GM12878 (cell line): ENCODE data around the gene UGT1A8. TPM values are rescaled to one million over a fixed set of nuclear protein-coding genes. Genes with fewer than 3 reads are reported as not detected.

ENCODE experiments used
- ATAC-seq: fragments of 200-7000 bp; cut with Tn5 transposase; 3 replicates; pipeline ENCODE4 v1.9.1; 2020; ENCODE audit warnings: mild to moderate bottlenecking, moderate library complexity
- BruUV-seq: library from RNA; stranded (reverse); fragments of 400-500 nt; replicated peaks from 2 replicates; lab custom pipeline; 2021; lab: Mats Ljungman, UMichigan
- CTCF ChIA-PET: fragments of 300-600 bp; sonication (Branson Sonifier 250); formaldehyde crosslinking; extraction: SDS; loops from one replicate; lab custom pipeline; 2021; ENCODE audit warnings: inconsistent platforms; lab: Yijun Ruan, JAX
- POLR2A ChIA-PET: fragments of 350-600 bp; formaldehyde crosslinking; extraction: SDS; loops from one replicate; lab custom pipeline; 2021; ENCODE audit warnings: inconsistent platforms; lab: Charles Lee
- RAD21 ChIA-PET: fragments of 300-600 bp; sonication (Branson Sonifier 250); formaldehyde crosslinking; loops from one replicate; lab custom pipeline; 2023; ENCODE audit warnings: antibody characterized with exemption; ENCODE audit not compliant: unreplicated experiment; lab: Charles Lee
- SMC1A ChIA-PET: fragments of 300-600 bp; sonication (Branson Sonifier 250); formaldehyde crosslinking; loops from one replicate; lab custom pipeline; 2023; ENCODE audit not compliant: unreplicated experiment, uncharacterized antibody; lab: Charles Lee
- DNase-seq: peaks from one replicate; pipeline ENCODE4 v3.0.0-alpha.2; 2011; ENCODE audit warnings: low read depth, low spot score
- FAIRE-seq: peaks from 3 replicates; lab custom pipeline; 2011; peaks lifted over from hg19 to GRCh38; lab: Jason Lieb, UNC
- H2AFZ ChIP-seq: 2 replicates; pipeline ENCODE4 v1.6.0; 2011; ENCODE audit warnings: low read depth, low read length, control low read depth; ENCODE audit not compliant: control insufficient read depth
- H3K27ac ChIP-seq: 2 replicates; pipeline ENCODE4 v1.5.1; 2011; ENCODE audit warnings: control low read depth; ENCODE audit not compliant: control insufficient read depth, insufficient read depth
- H3K27me3 ChIP-seq, 2 experiments: replicated peaks in 1 of 2; 2 replicates each; pipeline versions ENCODE4 v1.6.0 to v1.6.1; 2011; ENCODE audit warnings: low read length in 1 of 2; ENCODE audit not compliant: control insufficient read depth in 2 of 2, insufficient read depth in 2 of 2
- H3K36me3 ChIP-seq, 2 experiments: 2 replicates each; pipeline ENCODE4 v1.5.1; 2011; ENCODE audit warnings: low read length in 1 of 2; ENCODE audit not compliant: control insufficient read depth in 2 of 2, insufficient read depth in 2 of 2
- H3K4me1 ChIP-seq: 2 replicates; pipeline ENCODE4 v1.6.1; 2011; ENCODE audit warnings: mild to moderate bottlenecking, low read length, moderate library complexity, mixed read lengths; ENCODE audit not compliant: control insufficient read depth, insufficient read depth
- H3K4me2 ChIP-seq: 2 replicates; pipeline ENCODE4 v1.6.0; 2011; ENCODE audit warnings: control low read depth; ENCODE audit not compliant: control insufficient read depth, insufficient read depth
- H3K4me3 ChIP-seq: fragments of 200-600 bp; sonication (generic); 2 replicates; pipeline ENCODE4 v1.5.1; 2016
- H3K79me2 ChIP-seq: 2 replicates; pipeline ENCODE4 v1.6.0; 2011; ENCODE audit warnings: low read length; ENCODE audit not compliant: control insufficient read depth, insufficient read depth
- H3K9ac ChIP-seq: 2 replicates; pipeline ENCODE4 v1.8.0; 2011; ENCODE audit warnings: low read length, control low read depth, mixed read lengths; ENCODE audit not compliant: control insufficient read depth, insufficient read depth
- H3K9me3 ChIP-seq: replicated peaks from 3 replicates; pipeline ENCODE4 v1.5.1; 2011; ENCODE audit warnings: mild to moderate bottlenecking, low read length; ENCODE audit not compliant: control insufficient read depth, insufficient read depth
- H4K20me1 ChIP-seq: 2 replicates; pipeline ENCODE4 v1.6.0; 2011; ENCODE audit not compliant: control insufficient read depth, insufficient read depth
- ATF7 ChIP-seq: fragments of 450-650 bp; IDR thresholded peaks from 2 replicates; pipeline ENCODE4 v1.6.1; 2016; ENCODE audit warnings: low read depth, mild to moderate bottlenecking
- CHD4 ChIP-seq: fragments of 200-600 bp; sonication (generic); IDR thresholded peaks from 2 replicates; pipeline ENCODE4 v1.6.1; 2016; ENCODE audit warnings: mild to moderate bottlenecking
- FOS ChIP-seq: IDR thresholded peaks from 3 replicates; pipeline ENCODE4 v1.6.1; 2011; ENCODE audit warnings: borderline replicate concordance; ENCODE audit not compliant: insufficient read length; ENCODE audit errors: extremely low read depth
- FOXK2 ChIP-seq: fragments of 450-650 bp; IDR thresholded peaks from 2 replicates; pipeline ENCODE4 v1.6.1; 2017; ENCODE audit warnings: mild to moderate bottlenecking, moderate library complexity
- HDGF ChIP-seq: fragments of 450-650 bp; IDR thresholded peaks from 2 replicates; pipeline ENCODE4 v1.6.1; 2016; ENCODE audit warnings: antibody characterized with exemption
- IRF4 ChIP-seq: IDR thresholded peaks from 2 replicates; pipeline ENCODE4 v1.6.1; 2011; ENCODE audit warnings: low read depth, low read length
- NFYA ChIP-seq: IDR thresholded peaks from 2 replicates; pipeline ENCODE4 v1.6.1; 2011; ENCODE audit warnings: low read depth, mild to moderate bottlenecking, low read length, improper control_type of control experiment, borderline replicate concordance
- NRF1 ChIP-seq: conservative IDR thresholded peaks from 2 replicates; pipeline ENCODE4 v1.6.1; 2011; ENCODE audit warnings: mild to moderate bottlenecking, low read depth, low read length, improper control_type of control experiment
- SIX5 ChIP-seq: IDR thresholded peaks from 2 replicates; pipeline ENCODE4 v1.6.1; 2011; ENCODE audit warnings: mild to moderate bottlenecking, low read depth, low read length, moderate library complexity; ENCODE audit not compliant: severe bottlenecking
- SMAD1 ChIP-seq: fragments of 450-650 bp; IDR thresholded peaks from 2 replicates; pipeline ENCODE4 v1.6.1; 2018; ENCODE audit warnings: mild to moderate bottlenecking, low read depth; ENCODE audit not compliant: partially characterized antibody
- TBL1XR1 ChIP-seq: IDR thresholded peaks from 2 replicates; pipeline ENCODE4 v1.6.1; 2012; ENCODE audit warnings: low read depth, low read length, improper control_type of control experiment
- YBX1 ChIP-seq: fragments of 450-650 bp; IDR thresholded peaks from 2 replicates; pipeline ENCODE4 v1.6.1; 2016; ENCODE audit warnings: antibody characterized with exemption
- WGBS: methylation state at CpG from one replicate; pipeline ENCODE4 v1.1.6; 2016; ENCODE audit warnings: low lambda C conversion rate; ENCODE audit not compliant: insufficient replicate concordance, insufficient coverage; ENCODE audit errors: missing lambda C conversion rate; 5-methylcytosine and 5-hydroxymethylcytosine counted together
- in situ Hi-C: fragments of 300-500 bp; cut with MboI; formaldehyde crosslinking; loops from 9 replicates; pipeline ENCODE4 v1.14.3; 2018; ENCODE audit warnings: mixed read lengths
- intact Hi-C: fragments of 100-400 bp; cut with micrococcal nuclease; formaldehyde crosslinking; loops from one replicate; pipeline ENCODE4 v1.14.2; 2022; ENCODE audit not compliant: unreplicated experiment
- polyA plus RNA-seq, 11 experiments: library from polyadenylated mRNA; depleted of rRNA in 4 of 11; unstranded in 6 of 11; stranded (reverse) in 5 of 11; fragments of >200 nt; fragmentation: Nextera tagmentation in 4 of 11; fragmentation: Illumina TruSeq in 1 of 11; extraction: Ambion mirVana in 4 of 11; extraction: Trizol in 1 of 11; gene quantifications; 1 replicate in 1 of 11; 2 replicates in 10 of 11; pipeline versions ENCODE4 v1.2.1 to v1.2.3, GENCODE V29; 2011 to 2016; ENCODE audit warnings: inconsistent platforms in 2 of 11, missing spikeins in 2 of 11, low read depth in 1 of 11
- total RNA-seq, 4 experiments: library from RNA; depleted of rRNA in 3 of 4; stranded (reverse); fragments of >200 nt in 3 of 4; fragmentation: Illumina TruSeq in 1 of 4; extraction: Trizol in 1 of 4; gene quantifications; 2 replicates each; pipeline versions ENCODE4 v1.2.1 to v1.2.3, GENCODE V29; 2013 to 2021
- TF ChIP-seq, protein P1 (sequence below): fragments of 450-650 bp; IDR thresholded peaks from 2 replicates; pipeline ENCODE4 v1.6.1; 2017; ENCODE audit warnings: mild to moderate bottlenecking, moderate library complexity
- TF ChIP-seq, protein P2 (sequence below): IDR thresholded peaks from 2 replicates; pipeline ENCODE4 v1.6.1; 2011; ENCODE audit warnings: mild to moderate bottlenecking, low read depth, low read length, moderate library complexity; ENCODE audit not compliant: insufficient replicate concordance
- TF ChIP-seq, protein P3 (sequence below): fragments of 450-650 bp; conservative IDR thresholded peaks from 2 replicates; pipeline ENCODE4 v1.6.1; 2017; ENCODE audit warnings: mild to moderate bottlenecking, moderate library complexity

Gene UGT1A8
- total and polyA plus RNA-seq, 10 of the 15 experiments (the other 5 are each of a cell fraction or from before 2014, with no cell fraction given): not detected

- TF ChIP-seq, protein P1, sequence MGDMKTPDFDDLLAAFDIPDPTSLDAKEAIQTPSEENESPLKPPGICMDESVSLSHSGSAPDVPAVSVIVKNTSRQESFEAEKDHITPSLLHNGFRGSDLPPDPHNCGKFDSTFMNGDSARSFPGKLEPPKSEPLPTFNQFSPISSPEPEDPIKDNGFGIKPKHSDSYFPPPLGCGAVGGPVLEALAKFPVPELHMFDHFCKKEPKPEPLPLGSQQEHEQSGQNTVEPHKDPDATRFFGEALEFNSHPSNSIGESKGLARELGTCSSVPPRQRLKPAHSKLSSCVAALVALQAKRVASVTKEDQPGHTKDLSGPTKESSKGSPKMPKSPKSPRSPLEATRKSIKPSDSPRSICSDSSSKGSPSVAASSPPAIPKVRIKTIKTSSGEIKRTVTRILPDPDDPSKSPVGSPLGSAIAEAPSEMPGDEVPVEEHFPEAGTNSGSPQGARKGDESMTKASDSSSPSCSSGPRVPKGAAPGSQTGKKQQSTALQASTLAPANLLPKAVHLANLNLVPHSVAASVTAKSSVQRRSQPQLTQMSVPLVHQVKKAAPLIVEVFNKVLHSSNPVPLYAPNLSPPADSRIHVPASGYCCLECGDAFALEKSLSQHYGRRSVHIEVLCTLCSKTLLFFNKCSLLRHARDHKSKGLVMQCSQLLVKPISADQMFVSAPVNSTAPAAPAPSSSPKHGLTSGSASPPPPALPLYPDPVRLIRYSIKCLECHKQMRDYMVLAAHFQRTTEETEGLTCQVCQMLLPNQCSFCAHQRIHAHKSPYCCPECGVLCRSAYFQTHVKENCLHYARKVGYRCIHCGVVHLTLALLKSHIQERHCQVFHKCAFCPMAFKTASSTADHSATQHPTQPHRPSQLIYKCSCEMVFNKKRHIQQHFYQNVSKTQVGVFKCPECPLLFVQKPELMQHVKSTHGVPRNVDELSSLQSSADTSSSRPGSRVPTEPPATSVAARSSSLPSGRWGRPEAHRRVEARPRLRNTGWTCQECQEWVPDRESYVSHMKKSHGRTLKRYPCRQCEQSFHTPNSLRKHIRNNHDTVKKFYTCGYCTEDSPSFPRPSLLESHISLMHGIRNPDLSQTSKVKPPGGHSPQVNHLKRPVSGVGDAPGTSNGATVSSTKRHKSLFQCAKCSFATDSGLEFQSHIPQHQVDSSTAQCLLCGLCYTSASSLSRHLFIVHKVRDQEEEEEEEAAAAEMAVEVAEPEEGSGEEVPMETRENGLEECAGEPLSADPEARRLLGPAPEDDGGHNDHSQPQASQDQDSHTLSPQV: no peak
- TF ChIP-seq, all 136 proteins: peak for 0
Observed at GRCh38 chr2:233775414-233775813, 158.0 kb downstream of the UGT1A8 start (continued).

- in situ Hi-C loops: no loop called here
- no peak for ATAC-seq
- no peak within 1 kb of the TSS for H3K4me3 ChIP-seq
- no peak within 1 kb of the TSS for H3K4me2 ChIP-seq
- H3K9me3 ChIP-seq: no peaks in the 10 kb centered on the region; the same call in 2 of the 3 replicates
- ChIA-PET SMC1A (no interaction called here), RAD21 (no interaction called here), POLR2A (no interaction called here), CTCF (no interaction called here)
- no peak within 1 kb of the TSS for H2AFZ ChIP-seq
- no peak for DNase-seq
- intact Hi-C loops: no loop called here
- no peaks in the 10 kb centered on the region for H3K79me2 ChIP-seq
- TF ChIP-seq YBX1 (no peak), ATF7 (no peak), FOS (no peak), FOXK2 (no peak), NFYA (no peak), IRF4 (no peak), CHD4 (no peak), NRF1 (no peak), SMAD1 (no peak), TBL1XR1 (no peak), HDGF (no peak), SIX5 (no peak)
- TF ChIP-seq, protein P2, sequence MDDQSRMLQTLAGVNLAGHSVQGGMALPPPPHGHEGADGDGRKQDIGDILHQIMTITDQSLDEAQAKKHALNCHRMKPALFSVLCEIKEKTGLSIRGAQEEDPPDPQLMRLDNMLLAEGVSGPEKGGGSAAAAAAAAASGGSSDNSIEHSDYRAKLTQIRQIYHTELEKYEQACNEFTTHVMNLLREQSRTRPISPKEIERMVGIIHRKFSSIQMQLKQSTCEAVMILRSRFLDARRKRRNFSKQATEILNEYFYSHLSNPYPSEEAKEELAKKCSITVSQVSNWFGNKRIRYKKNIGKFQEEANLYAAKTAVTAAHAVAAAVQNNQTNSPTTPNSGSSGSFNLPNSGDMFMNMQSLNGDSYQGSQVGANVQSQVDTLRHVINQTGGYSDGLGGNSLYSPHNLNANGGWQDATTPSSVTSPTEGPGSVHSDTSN: no peak
- TF ChIP-seq, protein P3, sequence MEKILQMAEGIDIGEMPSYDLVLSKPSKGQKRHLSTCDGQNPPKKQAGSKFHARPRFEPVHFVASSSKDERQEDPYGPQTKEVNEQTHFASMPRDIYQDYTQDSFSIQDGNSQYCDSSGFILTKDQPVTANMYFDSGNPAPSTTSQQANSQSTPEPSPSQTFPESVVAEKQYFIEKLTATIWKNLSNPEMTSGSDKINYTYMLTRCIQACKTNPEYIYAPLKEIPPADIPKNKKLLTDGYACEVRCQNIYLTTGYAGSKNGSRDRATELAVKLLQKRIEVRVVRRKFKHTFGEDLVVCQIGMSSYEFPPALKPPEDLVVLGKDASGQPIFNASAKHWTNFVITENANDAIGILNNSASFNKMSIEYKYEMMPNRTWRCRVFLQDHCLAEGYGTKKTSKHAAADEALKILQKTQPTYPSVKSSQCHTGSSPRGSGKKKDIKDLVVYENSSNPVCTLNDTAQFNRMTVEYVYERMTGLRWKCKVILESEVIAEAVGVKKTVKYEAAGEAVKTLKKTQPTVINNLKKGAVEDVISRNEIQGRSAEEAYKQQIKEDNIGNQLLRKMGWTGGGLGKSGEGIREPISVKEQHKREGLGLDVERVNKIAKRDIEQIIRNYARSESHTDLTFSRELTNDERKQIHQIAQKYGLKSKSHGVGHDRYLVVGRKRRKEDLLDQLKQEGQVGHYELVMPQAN: no peak
- H4K20me1 ChIP-seq: no peaks in the 10 kb centered on the region
- no peak within 1 kb of the TSS for H3K27ac ChIP-seq
- 0% methylated on average over 2 of the region's 2 CpGs for WGBS
- H3K4me1 ChIP-seq: no peaks in the 10 kb centered on the region
- no peak within 1 kb of the TSS for H3K9ac ChIP-seq
- no TSS peak for BruUV-seq
- H3K36me3 ChIP-seq: no peaks in the 10 kb centered on the region
- H3K27me3 ChIP-seq: no peaks in the 10 kb centered on the region
- no peak for FAIRE-seq
Observed at GRCh38 chr2:233778030-233778429, 160.6 kb downstream of the UGT1A8 start, which contains the start of gene MROH2A. TSS of gene MROH2A (plus strand) at chr2:233778330. CDS start at chr2:233779359, 1,029 bp downstream.
